CD4-positive, alpha-beta memory T cell (primary cell): ENCODE data around the gene GPR78. TPM values are rescaled to one million over a fixed set of nuclear protein-coding genes. Genes with fewer than 3 reads are reported as not detected.
A peak's percentile ranks its signal among the peaks of the same experiment; 100 is the strongest.

ENCODE experiments used
- CTCF ChIA-PET: fragments of 350-600 bp; sonication (Branson Sonifier 250); formaldehyde crosslinking; loops from one replicate; lab custom pipeline; 2021; ENCODE audit warnings: inconsistent platforms; ENCODE audit not compliant: partially characterized antibody; lab: Charles Lee
- POLR2A ChIA-PET: fragments of 350-600 bp; sonication (Branson Sonifier 250); formaldehyde crosslinking; loops from one replicate; lab custom pipeline; 2021; ENCODE audit not compliant: partially characterized antibody; lab: Charles Lee
- DNase-seq, 5 donors: peaks; one replicate each; pipeline versions ENCODE4 v3.0.0 to v3.0.0-alpha.2; 2020 to 2022; ENCODE audit warnings: mixed read lengths in 1 of 5
- H3K27ac ChIP-seq: one replicate; pipeline ENCODE4 v1.7.0; 2013; ENCODE audit warnings: low read depth, low read length
- H3K27me3 ChIP-seq: 2 replicates; pipeline ENCODE4 v1.7.0; 2013; ENCODE audit warnings: mild to moderate bottlenecking, low read length, moderate library complexity; ENCODE audit not compliant: insufficient read depth
- H3K36me3 ChIP-seq: 2 replicates; pipeline ENCODE4 v1.7.0; 2013; ENCODE audit warnings: mild to moderate bottlenecking, low read length, moderate library complexity; ENCODE audit not compliant: insufficient read depth
- H3K4me1 ChIP-seq: 2 replicates; pipeline ENCODE4 v1.7.0; 2013; ENCODE audit warnings: mild to moderate bottlenecking, low read length, moderate library complexity; ENCODE audit not compliant: insufficient read depth
- H3K4me3 ChIP-seq, 2 donors: one replicate each; pipeline ENCODE4 v1.7.0; 2013; ENCODE audit warnings: low read length in 2 of 2, mild to moderate bottlenecking in 1 of 2
- H3K9me3 ChIP-seq, 2 donors: one replicate each; pipeline ENCODE4 v1.7.0; 2013; ENCODE audit warnings: low read length in 2 of 2, control low read depth in 1 of 2; ENCODE audit not compliant: control insufficient read depth in 1 of 2
- H3K27ac Mint-ChIP-seq, 7 donors: one replicate each; pipeline ENCODE4 v1.8.0; 2020 to 2021; ENCODE audit warnings: mixed read lengths in 7 of 7, mild to moderate bottlenecking in 6 of 7, inconsistent platforms in 3 of 7, moderate library complexity in 3 of 7
- H3K27me3 Mint-ChIP-seq, 2 donors: one replicate each; pipeline ENCODE4 v1.8.0; 2020 to 2021; ENCODE audit warnings: mixed read lengths in 2 of 2
- H3K36me3 Mint-ChIP-seq, 2 donors: one replicate each; pipeline ENCODE4 v1.8.0; 2020 to 2021; ENCODE audit warnings: mixed read lengths in 2 of 2, inconsistent platforms in 1 of 2, mild to moderate bottlenecking in 1 of 2
- H3K4me1 Mint-ChIP-seq, 4 donors: one replicate each; pipeline ENCODE4 v1.8.0; 2020 to 2021; ENCODE audit warnings: mixed read lengths in 4 of 4, mild to moderate bottlenecking in 1 of 4
- H3K4me3 Mint-ChIP-seq, 8 donors: one replicate each; pipeline ENCODE4 v1.8.0; 2020 to 2021; ENCODE audit warnings: mixed read lengths in 8 of 8, mild to moderate bottlenecking in 7 of 8, moderate library complexity in 6 of 8, inconsistent platforms in 3 of 8
- H3K9me3 Mint-ChIP-seq, 8 donors: one replicate each; pipeline ENCODE4 v1.8.0; 2020 to 2021; ENCODE audit warnings: mixed read lengths in 8 of 8, mild to moderate bottlenecking in 5 of 8, inconsistent platforms in 3 of 8, moderate library complexity in 1 of 8
- intact Hi-C: fragments of 100-400 bp; cut with micrococcal nuclease; formaldehyde crosslinking; loops from one replicate; pipeline ENCODE4 v1.15.1; 2023
- polyA plus RNA-seq, 2 donors: library from polyadenylated mRNA; unstranded; fragments of 300-500 nt; fragmentation: Illumina TruSeq; gene quantifications; one replicate each; pipeline ENCODE4 v1.2.3, GENCODE V29; 2021
- total RNA-seq, 2 experiments: library from RNA; stranded (reverse); gene quantifications; one replicate each; pipeline ENCODE4 v1.2.3, GENCODE V29; 2021

GPR78 gene
- total and polyA plus RNA-seq, 4 experiments from 2014 or later, result not detected

GRCh38 chr4:8603931-8604330, 23.7 kb downstream of the GPR78 start:
- ChIA-PET CTCF (no interaction called here), POLR2A (no interaction called here)
- intact Hi-C loops, result no loop called here
- Histone ChIP-seq H3K27me3 (no peaks in the 10 kb centered on the region), H3K36me3 (no peaks in the 10 kb centered on the region), H3K9me3 (no peaks in the 10 kb centered on the region), H3K4me1 (no peaks in the 10 kb centered on the region), H3K27ac (no peak overlapping the region), H3K4me3 (no peak overlapping the region)
- no peaks in the 10 kb centered on the region for H3K36me3 Mint-ChIP-seq
- H3K27ac Mint-ChIP-seq, result no peak overlapping the region
- H3K27me3 Mint-ChIP-seq, result peaks cover 0 to 3% of the 10 kb centered on the region in 2 donors
- no peak for DNase-seq
- H3K9me3 Mint-ChIP-seq, result no peaks in the 10 kb centered on the region
- H3K4me3 Mint-ChIP-seq, result no peak overlapping the region
- peaks cover 0 to 1% (median under 1%) of the 10 kb centered on the region in 4 donors for H3K4me1 Mint-ChIP-seq

- H3K9me3 ChIP-seq, result no peaks in the 10 kb centered on the region
- no peak overlapping the region for H3K27ac ChIP-seq
- Mint-ChIP-seq H3K9me3 (no peaks in the 10 kb centered on the region), H3K27ac (no peak overlapping the region), H3K36me3 (no peaks in the 10 kb centered on the region), H3K4me1 (peaks cover 0 to 3% (median 2%) of the 10 kb centered on the region in 4 donors), H3K4me3 (no peak overlapping the region), H3K27me3 (peaks cover 0 to 3% of the 10 kb centered on the region in 2 donors)
- no peak overlapping the region for H3K4me3 ChIP-seq
- ChIA-PET CTCF (interaction anchor here (2.3 kb wide), 1 partner anchor 312 kb away, joined by 7 read pairs; no protein-coding TSS in a partner anchor), POLR2A (no interaction called here)
- intact Hi-C loops, result no loop called here
- no peaks in the 10 kb centered on the region for H3K4me1 ChIP-seq
- DNase-seq, result no peak
- no peaks in the 10 kb centered on the region for H3K27me3 ChIP-seq
- H3K36me3 ChIP-seq, result no peaks in the 10 kb centered on the region
These were observed 25.1 kb downstream of the GPR78 start for GRCh38 chr4:8605289-8605688.

GRCh38 chr4:8606476-8606875, 26.3 kb downstream of the GPR78 start:
- POLR2A ChIA-PET, result no interaction called here
- Mint-ChIP-seq H3K27ac (no peak overlapping the region), H3K9me3 (peaks cover 0 to 4% (median 0%) of the 10 kb centered on the region in 8 donors), H3K4me1 (peaks cover 0 to 3% (median 2%) of the 10 kb centered on the region in 4 donors), H3K36me3 (no peaks in the 10 kb centered on the region), H3K4me3 (no peak overlapping the region), H3K27me3 (peaks cover 3% of the 10 kb centered on the region in 2 donors)
- CTCF ChIA-PET, result interaction anchor here (1.3 to 2.3 kb wide), 2 partner anchors 13 to 311 kb away, joined by 4 to 7 read pairs; no protein-coding TSS in a partner anchor
- Histone ChIP-seq H3K9me3 (no peaks in the 10 kb centered on the region), H3K27ac (no peak overlapping the region), H3K4me3 (no peak overlapping the region), H3K27me3 (no peaks in the 10 kb centered on the region), H3K36me3 (no peaks in the 10 kb centered on the region), H3K4me1 (no peaks in the 10 kb centered on the region)
- no peak for DNase-seq
- intact Hi-C loops, result no loop called here

- no peak for DNase-seq
- no peaks in the 10 kb centered on the region for H3K36me3 Mint-ChIP-seq
- Histone ChIP-seq H3K9me3 (no peaks in the 10 kb centered on the region), H3K4me1 (no peaks in the 10 kb centered on the region), H3K27me3 (no peaks in the 10 kb centered on the region), H3K4me3 (no peak overlapping the region), H3K36me3 (no peaks in the 10 kb centered on the region), H3K27ac (no peak overlapping the region)
- H3K27ac Mint-ChIP-seq, result no peak overlapping the region
- H3K27me3 Mint-ChIP-seq, result peaks cover 3% of the 10 kb centered on the region in 2 donors
- peaks cover 0 to 4% (median 0%) of the 10 kb centered on the region in 8 donors for H3K9me3 Mint-ChIP-seq
- ChIA-PET POLR2A (no interaction called here), CTCF (interaction anchor here (0.9 to 2.3 kb wide), 4 partner anchors 8 to 311 kb away, joined by 3 to 7 read pairs (median 4); no protein-coding TSS in a partner anchor)
- intact Hi-C loops, result no loop called here
- H3K4me1 Mint-ChIP-seq, result peaks cover 0 to 3% (median 2%) of the 10 kb centered on the region in 4 donors
- no peak overlapping the region for H3K4me3 Mint-ChIP-seq
These were observed 26.8 kb downstream of the GPR78 start for GRCh38 chr4:8606966-8607365.

- H3K27me3 Mint-ChIP-seq, result peaks cover 0 to 3% of the 10 kb centered on the region in 2 donors
- intact Hi-C loops, result no loop called here
- H3K9me3 Mint-ChIP-seq, result peaks cover 0 to 4% (median 0%) of the 10 kb centered on the region in 8 donors
- H3K27ac Mint-ChIP-seq, result no peak overlapping the region
- Histone ChIP-seq H3K9me3 (no peaks in the 10 kb centered on the region), H3K36me3 (no peaks in the 10 kb centered on the region), H3K27me3 (no peaks in the 10 kb centered on the region), H3K27ac (no peak overlapping the region), H3K4me3 (no peak overlapping the region), H3K4me1 (no peaks in the 10 kb centered on the region)
- no peaks in the 10 kb centered on the region for H3K36me3 Mint-ChIP-seq
- POLR2A ChIA-PET, result no interaction called here
- peaks cover 0 to 3% (median 2%) of the 10 kb centered on the region in 4 donors for H3K4me1 Mint-ChIP-seq
- CTCF ChIA-PET, result interaction anchor here (0.9 to 2.3 kb wide), 4 partner anchors 9 to 310 kb away, joined by 3 to 7 read pairs (median 4); no protein-coding TSS in a partner anchor
- DNase-seq, result peak in 1 of 5 donors; percentile 4
- peak overlapping the region in 1 of 8 donors; percentile 26 for H3K4me3 Mint-ChIP-seq
These were observed 27.6 kb downstream of the GPR78 start for GRCh38 chr4:8607603-8608481.

GRCh38 chr4:8608714-8609391, 28.7 kb downstream of the GPR78 start:
- H3K27me3 ChIP-seq, result no peaks in the 10 kb centered on the region
- CTCF ChIA-PET, result no interaction called here
- H3K9me3 Mint-ChIP-seq, result peaks cover 0 to 4% (median 0%) of the 10 kb centered on the region in 8 donors

GRCh38 chr4:8609406-8609805, 29.2 kb downstream of the GPR78 start:
- H3K4me1 Mint-ChIP-seq, result peaks cover 0 to 3% (median 2%) of the 10 kb centered on the region in 4 donors
- Histone ChIP-seq H3K36me3 (no peaks in the 10 kb centered on the region), H3K9me3 (no peaks in the 10 kb centered on the region), H3K4me1 (no peaks in the 10 kb centered on the region), H3K4me3 (no peak overlapping the region), H3K27ac (no peak overlapping the region), H3K27me3 (no peaks in the 10 kb centered on the region)
- no peaks in the 10 kb centered on the region for H3K36me3 Mint-ChIP-seq
- H3K27me3 Mint-ChIP-seq, result peaks cover 0 to 3% of the 10 kb centered on the region in 2 donors
- intact Hi-C loops, result no loop called here
- no peak overlapping the region for H3K4me3 Mint-ChIP-seq
- H3K9me3 Mint-ChIP-seq, result peaks cover 0 to 4% (median 0%) of the 10 kb centered on the region in 8 donors
- no peak for DNase-seq
- ChIA-PET CTCF (no interaction called here), POLR2A (no interaction called here)
- H3K27ac Mint-ChIP-seq, result no peak overlapping the region

More at GRCh38 chr4:8608714-8609391, 28.7 kb downstream of the GPR78 start:
- H3K27ac Mint-ChIP-seq, result no peak overlapping the region
- POLR2A ChIA-PET, result no interaction called here
- H3K36me3 Mint-ChIP-seq, result no peaks in the 10 kb centered on the region
- DNase-seq, result no peak
- Histone ChIP-seq H3K4me3 (no peak overlapping the region), H3K36me3 (no peaks in the 10 kb centered on the region), H3K4me1 (no peaks in the 10 kb centered on the region), H3K27ac (no peak overlapping the region), H3K9me3 (no peaks in the 10 kb centered on the region)
- H3K27me3 Mint-ChIP-seq, result peaks cover 0 to 3% of the 10 kb centered on the region in 2 donors
- peaks cover 0 to 3% (median 2%) of the 10 kb centered on the region in 4 donors for H3K4me1 Mint-ChIP-seq
- no peak overlapping the region for H3K4me3 Mint-ChIP-seq
- intact Hi-C loops, result no loop called here
